OCI-LY3 (cell line): ENCODE measurements around the gene HDDC2.

Experiments
- H2AFZ ChIP-seq: fragments of 200-600, 300-600 bp; shearing (Covaris generic); 2 replicates; pipeline ENCODE4 v1.6.0; 2014; ENCODE audit warnings: antibody characterized with exemption, low read depth, low read length
- H3K27ac ChIP-seq: fragments of 200-600, 300-600 bp; sonication (generic); 2 replicates; pipeline ENCODE4 v1.5.1; 2014; ENCODE audit warnings: mild to moderate bottlenecking, low read length, moderate library complexity, mixed read lengths
- H3K27me3 ChIP-seq: fragments of 200-600, 300-600 bp; sonication (generic); 2 replicates; pipeline ENCODE4 v1.6.1; 2014; ENCODE audit warnings: low read depth, low read length, mixed read lengths
- H3K36me3 ChIP-seq: fragments of 200-600, 300-600 bp; sonication (generic); replicated peaks from 2 replicates; pipeline ENCODE3; 2014; ENCODE audit warnings: low read depth, low read length, mixed read lengths
- H3K4me1 ChIP-seq: fragments of 300-600, 200-600 bp; sonication (generic); 2 replicates; pipeline ENCODE4 v1.6.1; 2014; ENCODE audit warnings: low read length, mixed read lengths
- H3K4me2 ChIP-seq: fragments of 200-600, 300-600 bp; sonication (generic); 2 replicates; pipeline ENCODE4 v1.6.1; 2014; ENCODE audit warnings: low read length, mixed read lengths
- H3K4me3 ChIP-seq: fragments of 300-600, 200-600 bp; sonication (generic); 2 replicates; pipeline ENCODE4 v1.5.1; 2014; ENCODE audit warnings: antibody characterized with exemption, mild to moderate bottlenecking, low read length, moderate library complexity
- H3K79me2 ChIP-seq: fragments of 300-600, 200-600 bp; shearing (Covaris generic); 2 replicates; pipeline ENCODE4 v1.6.1; 2014; ENCODE audit warnings: mild to moderate bottlenecking, low read length, mixed read lengths
- H3K9ac ChIP-seq: fragments of 300-600, 200-600 bp; shearing (Covaris generic); 2 replicates; pipeline ENCODE4 v1.6.0; 2014; ENCODE audit warnings: mild to moderate bottlenecking, low read length, moderate library complexity
- H3K9me3 ChIP-seq: fragments of 200-600, 300-600 bp; shearing (Covaris generic); 2 replicates; pipeline ENCODE4 v1.6.1; 2014; ENCODE audit warnings: low read length, mixed read lengths; ENCODE audit not compliant: insufficient read depth
- H4K20me1 ChIP-seq: fragments of 200-600, 300-600 bp; sonication (generic); 2 replicates; pipeline ENCODE4 v1.6.1; 2016; ENCODE audit warnings: low read length, mixed read lengths; ENCODE audit not compliant: insufficient read depth
- CTCF ChIP-seq: fragments of 200-600, 300-600 bp; sonication (generic); IDR thresholded peaks from 2 replicates; pipeline ENCODE4 v1.5.1; 2014; ENCODE audit warnings: antibody characterized with exemption, low read length, low read depth
- EZH2phosphoT487 ChIP-seq: fragments of 200-600 bp; shearing (Covaris generic); IDR thresholded peaks from 2 replicates; pipeline ENCODE4 v1.6.1; 2018; ENCODE audit warnings: antibody characterized with exemption, mixed run types, low read depth

HDDC2 gene

GRCh38 chr6:125312478-125312877 lies 10.7 kb upstream of the HDDC2 start:
- Histone ChIP-seq H3K4me2 (no peak overlapping the region), H3K27ac (no peak overlapping the region), H2AFZ (no peak overlapping the region), H3K79me2 (no peaks in the 10 kb centered on the region), H3K27me3 (0 out of 2 replicates have a peak, but pooled peaks cover 5% of the 10 kb centered on the region), H3K9ac (no peak overlapping the region), H4K20me1 (no peaks in the 10 kb centered on the region), H3K4me3 (no peak overlapping the region), H3K9me3 (no peaks in the 10 kb centered on the region), H3K4me1 (no peaks in the 10 kb centered on the region), H3K36me3 (no peaks in the 10 kb centered on the region)
- TF ChIP-seq CTCF (no peak), EZH2phosphoT487 (no peak)

DNA sequence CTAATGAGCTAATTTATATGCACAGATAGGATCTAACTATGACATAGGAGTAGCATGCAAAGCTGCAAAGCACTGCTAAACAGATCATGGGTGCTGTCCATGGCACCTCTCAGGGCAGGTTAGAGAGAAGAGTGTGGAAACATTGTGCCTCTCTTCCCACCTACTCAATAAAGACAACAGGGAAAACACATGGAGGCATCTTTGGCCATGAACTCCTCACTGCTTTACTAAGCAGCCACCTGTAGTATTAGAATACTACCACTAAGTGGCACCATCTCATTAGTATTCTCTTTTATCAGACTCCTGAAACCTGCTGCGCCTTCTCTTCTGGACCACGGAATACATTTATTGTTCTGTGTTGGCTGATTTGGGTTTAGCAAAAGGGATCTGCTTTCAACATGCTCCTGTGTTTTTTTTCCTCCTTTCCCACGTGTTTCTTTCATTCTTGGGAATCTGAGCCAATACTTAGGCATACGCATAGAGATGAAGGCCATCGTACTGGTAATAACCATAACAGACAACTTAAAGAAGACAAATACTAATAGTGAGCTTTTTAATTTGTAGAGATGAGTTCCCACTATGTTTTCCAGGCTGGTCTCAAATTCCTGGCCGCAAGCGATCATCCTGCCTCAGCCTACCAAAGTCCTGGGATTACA lies 9.4 kb upstream of the HDDC2 start:
- Histone ChIP-seq H2AFZ (no peak overlapping the region), H3K9me3 (no peaks in the 10 kb centered on the region), H4K20me1 (no peaks in the 10 kb centered on the region), H3K36me3 (no peaks in the 10 kb centered on the region), H3K4me2 (no peak overlapping the region), H3K4me1 (no peaks in the 10 kb centered on the region), H3K79me2 (no peaks in the 10 kb centered on the region), H3K9ac (no peak overlapping the region), H3K27ac (no peak overlapping the region), H3K27me3 (0 out of 2 replicates have a peak, but pooled peaks cover 5% of the 10 kb centered on the region), H3K4me3 (no peak overlapping the region)
- no peak for TF ChIP-seq EZH2phosphoT487
- TF ChIP-seq CTCF: peak; percentile 60

GRCh38 chr6:125307964-125308615 lies 6.3 kb upstream of the HDDC2 start:
- Histone ChIP-seq H3K9ac (no peak overlapping the region), H3K27ac (no peak overlapping the region), H4K20me1 (no peaks in the 10 kb centered on the region), H3K4me1 (no peaks in the 10 kb centered on the region), H3K4me2 (no peak overlapping the region), H2AFZ (no peak overlapping the region), H3K4me3 (no peak overlapping the region), H3K9me3 (no peaks in the 10 kb centered on the region), H3K79me2 (no peaks in the 10 kb centered on the region), H3K27me3 (0 out of 2 replicates have a peak, but pooled peaks cover 5% of the 10 kb centered on the region), H3K36me3 (no peaks in the 10 kb centered on the region)
- no peak for TF ChIP-seq CTCF
- no peak for TF ChIP-seq EZH2phosphoT487

GRCh38 chr6:125307150-125307838 lies 5.5 kb upstream of the HDDC2 start:
- no peak for TF ChIP-seq CTCF
- no peak for TF ChIP-seq EZH2phosphoT487
- no peak overlapping the region for H3K4me2 ChIP-seq
- H3K36me3 ChIP-seq: no peaks in the 10 kb centered on the region
- no peaks in the 10 kb centered on the region for H3K9me3 ChIP-seq
- H3K9ac ChIP-seq: no peak overlapping the region
- H3K4me3 ChIP-seq: no peak overlapping the region
- no peaks in the 10 kb centered on the region for H4K20me1 ChIP-seq
- no peaks in the 10 kb centered on the region for H3K79me2 ChIP-seq
- H3K27ac ChIP-seq: no peak overlapping the region
- H2AFZ ChIP-seq: no peak overlapping the region
- H3K4me1 ChIP-seq: no peaks in the 10 kb centered on the region
- H3K27me3 ChIP-seq: 0 out of 2 replicates have a peak, but pooled peaks cover 1% of the 10 kb centered on the region
